Left ventricle myocardium superior (tissue), 1 donor: ENCODE results near the gene CARS2. TPM values are rescaled to one million over a fixed set of nuclear protein-coding genes. Genes with fewer than 3 reads are reported as not detected.

ENCODE experiments used
- ATAC-seq: fragments of 200-7000 bp; cut with Tn5 transposase; one replicate; pipeline ENCODE4 v1.9.1; 2020; ENCODE audit warnings: mild to moderate bottlenecking, moderate library complexity
- DNase-seq: peaks from one replicate; pipeline ENCODE4 v3.0.0-alpha.2; 2020
- intact Hi-C: fragments of 100-400 bp; cut with micrococcal nuclease; formaldehyde crosslinking; loops from one replicate; pipeline ENCODE4 v1.11.0; 2022
- total RNA-seq: library from RNA; stranded (reverse); fragmentation: NEBNext Ultra II Directional; extraction: Animal tissue kit (Norgen Biotek cat#: 25700); gene quantifications from one replicate; pipeline ENCODE4 v1.2.1, GENCODE V29; 2021
- donor health status: DM: no; HTN: yes; CAD: no; lungs with severe emphysema.

CARS2 gene
- total RNA-seq, 1 donor from 2014 or later: 54.5 TPM

- no peak for ATAC-seq
- DNase-seq: no peak
- intact Hi-C loops: no loop called here
These were observed 75.3 kb downstream of the CARS2 start for GRCh38 chr13:110630566-110631119.

GRCh38 chr13:110629735-110630134 lies 76.2 kb downstream of the CARS2 start:
- ATAC-seq: no peak
- DNase-seq: no peak
- intact Hi-C loops: no loop called here

- DNase-seq: no peak
- no peak for ATAC-seq
- intact Hi-C loops: no loop called here
These were observed 76.8 kb downstream of the CARS2 start for GRCh38 chr13:110628952-110629701.

GRCh38 chr13:110628477-110628793 lies 77.5 kb downstream of the CARS2 start:
- DNase-seq (no peak), ATAC-seq (peak; percentile 74)
- intact Hi-C loops: no loop called here

DNA sequence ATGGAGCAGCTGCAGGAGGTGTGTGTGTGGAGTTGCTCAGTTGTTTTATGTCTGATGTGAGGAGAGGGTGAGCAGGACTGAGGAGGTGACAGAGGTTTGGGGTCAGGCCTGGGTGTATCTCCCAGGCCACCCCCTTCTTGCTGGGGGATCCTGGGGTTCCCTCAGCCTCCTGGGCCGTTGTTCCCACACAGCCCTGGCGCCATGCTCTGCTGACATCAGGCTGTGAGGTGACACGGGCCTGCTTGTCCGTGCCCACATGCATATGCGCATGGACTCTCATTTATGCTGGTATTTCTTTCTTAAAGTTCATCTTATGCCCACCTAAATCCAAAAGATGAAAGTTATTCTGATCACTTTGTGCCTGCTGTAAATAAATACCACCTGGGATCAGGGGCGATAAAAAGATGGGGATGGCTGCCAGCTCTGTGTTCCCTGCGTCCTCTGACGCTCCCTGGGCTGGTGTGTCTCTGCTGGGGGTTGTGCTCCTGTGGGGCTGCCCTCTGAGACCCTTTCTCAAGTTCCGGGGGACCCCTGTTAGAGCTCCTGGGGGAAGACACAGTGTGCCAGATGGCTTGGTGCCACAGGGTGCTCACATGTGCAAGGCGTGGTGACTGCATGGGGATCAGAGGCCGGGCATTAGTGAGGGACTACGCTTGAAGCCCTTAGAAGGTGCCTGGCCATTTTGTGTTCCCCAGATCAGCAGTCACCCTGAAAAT lies 78.0 kb downstream of the CARS2 start:
- ATAC-seq (peak; percentile 41), DNase-seq (no peak)
- intact Hi-C loops: no loop called here

GRCh38 chr13:110627351-110627750 lies 78.6 kb downstream of the CARS2 start:
- no peak for ATAC-seq
- no peak for DNase-seq
- intact Hi-C loops: no loop called here

GRCh38 chr13:110626521-110626920 lies 79.4 kb downstream of the CARS2 start:
- no peak for ATAC-seq
- DNase-seq: no peak
- intact Hi-C loops: no loop called here

DNA sequence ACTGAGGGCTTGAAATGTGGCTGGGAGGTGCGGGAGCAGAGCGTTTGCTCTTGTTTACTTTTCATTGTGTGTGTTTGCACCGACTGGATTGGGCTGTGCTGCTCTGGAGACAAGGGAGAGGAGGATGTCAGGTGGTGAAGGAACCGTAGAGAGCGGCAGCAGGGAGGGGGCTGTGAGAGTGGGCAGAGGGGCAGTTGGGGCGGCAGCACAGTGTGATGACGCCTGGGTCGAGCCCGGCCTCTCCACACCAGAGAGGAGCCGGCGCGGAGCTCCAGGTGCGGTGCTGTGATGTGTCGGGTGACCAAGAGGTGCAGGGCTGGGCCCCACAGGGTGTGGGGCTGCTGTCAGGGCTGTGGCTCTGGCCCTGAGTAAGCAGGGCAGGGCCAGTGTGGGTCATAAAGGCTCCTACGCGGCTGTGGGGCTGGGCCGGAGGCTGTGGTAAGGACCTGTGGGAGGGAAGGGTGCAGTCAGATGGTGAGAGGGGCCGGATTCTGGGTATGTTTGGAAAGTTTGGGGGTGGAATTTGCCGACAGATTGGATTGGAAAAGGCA lies 80.1 kb downstream of the CARS2 start:
- intact Hi-C loops: no loop called here
- ATAC-seq: no peak
- no peak for DNase-seq

GRCh38 chr13:110624766-110625756 lies 80.9 kb downstream of the CARS2 start:
- DNase-seq (no peak), ATAC-seq (no peak)
- intact Hi-C loops: no loop called here

GRCh38 chr13:110620596-110620995 lies 85.3 kb downstream of the CARS2 start:
- intact Hi-C loops: no loop called here
- ATAC-seq: no peak
- no peak for DNase-seq

GRCh38 chr13:110618780-110619179 lies 87.1 kb downstream of the CARS2 start:
- DNase-seq (no peak), ATAC-seq (no peak)
- intact Hi-C loops: no loop called here

GRCh38 chr13:110618167-110618566 lies 87.7 kb downstream of the CARS2 start:
- intact Hi-C loops: no loop called here
- no peak for DNase-seq

DNA sequence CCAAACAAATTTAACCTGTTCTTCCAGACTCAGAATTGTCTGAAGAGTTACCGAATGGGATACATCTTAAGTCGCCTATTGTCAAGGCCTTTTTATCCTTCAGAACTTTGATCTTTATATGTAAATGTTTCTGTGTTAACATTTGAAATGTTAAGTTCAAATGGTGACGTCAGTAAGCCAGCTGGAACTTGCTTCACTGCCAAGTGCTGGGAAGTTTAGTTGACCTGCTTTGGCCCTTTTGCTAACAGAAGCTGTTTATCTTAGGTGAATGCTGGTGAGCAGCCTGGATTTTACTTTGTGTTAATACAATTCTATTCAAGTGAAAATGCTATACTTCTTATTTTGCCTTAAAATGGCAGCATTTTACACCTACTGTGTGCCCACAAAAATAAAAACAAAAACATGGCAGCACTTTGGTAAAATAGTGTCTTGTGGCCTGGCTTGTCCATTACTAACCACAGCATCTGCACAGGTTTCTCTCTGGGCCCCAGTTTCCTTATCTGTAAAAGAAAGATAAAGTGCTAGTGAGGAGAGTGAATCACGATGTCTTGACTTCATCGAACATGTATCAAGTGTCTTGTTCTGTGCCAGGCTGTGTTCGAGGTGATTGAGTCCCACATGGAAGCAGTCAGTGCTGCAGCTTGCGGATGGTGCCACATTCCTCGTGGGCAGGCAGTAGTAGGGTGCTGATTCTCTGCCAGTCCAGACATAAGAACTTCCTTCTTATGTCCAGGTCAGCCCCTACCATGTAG lies 88.4 kb downstream of the CARS2 start:
- intact Hi-C loops: no loop called here
- DNase-seq: no peak
- no peak for ATAC-seq

More at GRCh38 chr13:110618167-110618566, 87.7 kb downstream of the CARS2 start:
- no peak for ATAC-seq

DNA sequence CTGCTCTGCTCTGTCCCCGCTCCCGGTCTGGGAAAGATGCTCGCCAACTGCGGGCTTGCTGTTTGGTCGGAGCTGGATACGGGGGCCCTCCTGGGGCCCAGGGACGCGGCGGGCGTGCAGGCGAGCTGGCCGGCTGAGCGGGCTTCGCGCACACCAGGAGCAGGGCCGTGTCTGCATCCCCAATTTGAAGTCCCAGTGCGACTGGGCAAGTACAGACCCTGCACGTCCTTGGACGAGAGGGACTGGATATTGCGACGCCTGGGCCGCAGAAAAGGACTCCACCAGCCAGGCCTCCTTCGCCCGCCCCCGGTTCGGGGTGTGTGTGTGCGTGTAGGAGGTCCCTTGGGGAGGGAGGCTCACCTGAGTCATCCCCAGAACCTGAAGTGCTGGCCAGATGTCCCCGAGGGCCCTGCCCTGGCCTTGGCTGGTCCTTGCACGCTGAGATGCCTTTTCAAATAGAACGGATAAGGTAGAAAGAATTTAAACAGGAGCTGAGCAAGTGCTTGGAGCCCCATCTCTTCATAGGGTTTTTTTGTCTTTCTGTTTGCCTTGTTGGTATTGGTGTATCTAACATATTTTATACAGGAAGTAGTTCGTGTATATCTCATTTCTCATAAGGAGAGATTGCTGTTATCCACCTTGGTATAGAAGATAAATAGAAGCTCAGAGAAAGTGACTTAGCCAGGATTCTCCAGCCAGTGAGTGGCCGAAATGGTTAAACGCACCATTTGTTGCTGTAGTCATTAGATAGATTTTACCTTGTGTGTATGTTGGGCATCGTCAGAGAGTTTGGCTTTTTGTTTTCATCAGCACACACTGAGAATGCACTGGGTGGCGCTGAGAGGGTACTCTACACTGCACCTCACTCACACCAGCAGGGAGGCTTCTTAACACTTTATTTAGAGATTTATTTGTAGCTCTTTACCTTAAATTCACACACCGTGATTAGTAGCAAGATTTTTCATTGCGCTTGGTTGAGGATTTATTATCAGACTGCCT lies 89.5 kb downstream of the CARS2 start:
- intact Hi-C loops: no loop called here
- no peak for DNase-seq
- no peak for ATAC-seq

DNA sequence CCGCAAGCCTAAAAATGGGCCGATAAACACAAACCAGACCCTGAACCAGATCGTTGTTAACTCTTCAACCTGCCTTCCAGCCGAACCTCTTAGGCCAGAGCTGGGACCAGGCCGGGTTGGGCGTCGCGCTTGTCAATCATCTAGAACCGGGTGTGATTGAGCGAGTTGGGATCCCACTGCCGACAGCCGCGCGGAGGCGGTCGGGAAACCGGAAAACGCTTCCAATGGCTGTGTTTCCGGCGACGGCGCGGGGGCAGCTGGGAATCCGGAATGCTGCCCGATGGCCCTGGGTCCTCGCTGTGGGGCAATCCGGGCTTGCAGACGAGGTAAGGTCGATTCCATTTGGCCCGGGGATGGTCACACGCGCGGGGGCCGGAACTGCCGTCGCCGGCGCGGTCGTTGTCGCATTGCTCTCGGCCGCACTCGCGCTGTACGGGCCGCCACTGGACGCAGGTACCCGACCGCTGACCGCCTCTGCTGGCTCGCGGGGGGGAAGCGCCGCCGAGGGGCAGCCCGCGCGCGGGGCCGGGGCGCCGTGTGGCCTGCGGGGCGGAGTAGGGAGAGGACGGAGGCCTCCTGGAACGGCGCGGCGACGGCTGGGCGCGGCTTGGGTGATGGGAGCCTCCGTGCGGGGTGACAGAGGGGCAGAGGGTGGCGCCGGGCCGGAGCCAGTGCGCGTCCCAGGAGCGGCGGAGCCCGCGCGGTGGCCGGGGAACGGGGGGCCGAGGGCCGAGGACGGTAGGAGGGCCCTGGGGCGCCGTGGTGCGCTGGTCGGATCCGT lies 90.4 kb downstream of the CARS2 start, which contains the start of gene NAXD:
Gene NAXD, plus strand, starts transcription at position 224 of the 781 bp plus-strand sequence. Its CDS starts 57 bp downstream, at position 281.
- intact Hi-C loops: no loop called here
- DNase-seq (peak; percentile 97), ATAC-seq (peak; percentile 96)

DNA sequence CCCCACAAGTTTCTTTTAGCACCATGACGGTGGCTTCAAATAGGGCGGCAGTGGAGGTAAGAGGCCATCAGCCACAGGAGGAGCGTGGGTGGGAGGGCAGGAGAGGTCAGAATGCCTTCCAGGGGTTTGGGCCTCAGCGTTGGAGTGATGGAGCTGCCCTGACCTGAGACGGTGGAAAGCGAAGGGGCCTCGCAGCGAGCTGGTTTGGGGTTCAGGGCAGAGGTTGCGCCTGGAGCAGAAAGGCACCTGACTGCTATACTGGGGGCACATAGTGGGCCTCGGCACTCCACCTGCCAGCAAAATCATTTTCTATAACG lies 91.0 kb downstream of the CARS2 start:
- ATAC-seq (no peak), DNase-seq (no peak)
- intact Hi-C loops: no loop called here
